Caco-2 (cell line): ENCODE results near the gene ARHGAP4. TPM values are rescaled to one million over a fixed set of nuclear protein-coding genes. Genes with fewer than 3 reads are reported as not detected.

Experiments
- BruUV-seq: library from RNA; stranded (reverse); fragments of 400-500 nt; replicated peaks from 2 replicates; lab custom pipeline; 2021; lab: Mats Ljungman, UMichigan
- CTCF ChIA-PET: fragments of 300-600 bp; sonication (Branson Sonifier 250); formaldehyde crosslinking; loops from one replicate; lab custom pipeline; 2022; ENCODE audit warnings: antibody characterized with exemption; lab: Charles Lee
- POLR2A ChIA-PET: fragments of 300-600 bp; sonication (Branson Sonifier 250); formaldehyde crosslinking; loops from one replicate; lab custom pipeline; 2022; ENCODE audit warnings: antibody characterized with exemption; lab: Charles Lee
- DNase-seq, 2 experiments: peaks; one replicate each; pipeline versions ENCODE4 v3.0.0 to v3.0.0-alpha.2; 2020 to 2022
- H3K27me3 ChIP-seq: replicated peaks from 2 replicates; pipeline ENCODE4 v1.6.0; 2011; ENCODE audit warnings: low read length; ENCODE audit not compliant: control insufficient read depth, insufficient read depth
- H3K36me3 ChIP-seq: 2 replicates; pipeline ENCODE4 v1.5.1; 2011; ENCODE audit warnings: low read length; ENCODE audit not compliant: control insufficient read depth, insufficient read depth
- H3K4me1 ChIP-seq: fragments of 250-450 bp; sonication (Bioruptor Pico); 2 replicates; pipeline ENCODE4 v1.5.1; 2020; ENCODE audit warnings: mild to moderate bottlenecking
- H3K4me3 ChIP-seq: 2 replicates; pipeline ENCODE4 v1.5.1; 2011; ENCODE audit warnings: low read depth, mild to moderate bottlenecking, control low read depth, low read length
- H3K9me3 ChIP-seq: fragments of 250-450 bp; sonication (Bioruptor Pico); 2 replicates; pipeline ENCODE4 v1.5.1; 2020; ENCODE audit warnings: mild to moderate bottlenecking, moderate library complexity
- H3K27ac Mint-ChIP-seq: one replicate; pipeline ENCODE4 v1.8.0; 2022; ENCODE audit warnings: mixed read lengths; ENCODE audit not compliant: unreplicated experiment
- H3K27me3 Mint-ChIP-seq: one replicate; pipeline ENCODE4 v1.8.0; 2022; ENCODE audit warnings: mixed read lengths; ENCODE audit not compliant: insufficient read depth, unreplicated experiment
- H3K36me3 Mint-ChIP-seq: one replicate; pipeline ENCODE4 v1.8.0; 2022; ENCODE audit warnings: mild to moderate bottlenecking, mixed read lengths; ENCODE audit not compliant: insufficient read depth, unreplicated experiment
- H3K4me1 Mint-ChIP-seq: one replicate; pipeline ENCODE4 v1.8.0; 2022; ENCODE audit warnings: low read depth, mixed read lengths; ENCODE audit not compliant: unreplicated experiment
- H3K4me3 Mint-ChIP-seq: one replicate; pipeline ENCODE4 v1.8.0; 2022; ENCODE audit warnings: mild to moderate bottlenecking, moderate library complexity, mixed read lengths; ENCODE audit not compliant: unreplicated experiment
- H3K9me3 Mint-ChIP-seq: one replicate; pipeline ENCODE4 v1.8.0; 2022; ENCODE audit warnings: mixed read lengths; ENCODE audit not compliant: unreplicated experiment
- CTCF ChIP-seq, 2 experiments: fragments of 200-600 bp in 1 of 2; IDR thresholded peaks; 1 replicate in 1 of 2; 2 replicates in 1 of 2; pipeline versions ENCODE4 v1.5.1 to v1.8.0; 2011 to 2022; ENCODE audit warnings: antibody characterized with exemption in 1 of 2, control low read depth in 1 of 2, inconsistent platforms in 1 of 2, low read depth in 1 of 2, low read length in 1 of 2, mild to moderate bottlenecking in 1 of 2, moderate library complexity in 1 of 2; ENCODE audit not compliant: insufficient read depth in 1 of 2, severe bottlenecking in 1 of 2, unreplicated experiment in 1 of 2
- intact Hi-C: fragments of 100-400 bp; cut with micrococcal nuclease; formaldehyde crosslinking; loops from one replicate; pipeline ENCODE4 v1.10.0; 2022; ENCODE audit not compliant: unreplicated experiment
- total RNA-seq: library from RNA; stranded (reverse); gene quantifications from 2 replicates; pipeline ENCODE4 v1.2.3, GENCODE V29; 2022

Gene ARHGAP4
- total RNA-seq, 1 experiment from 2014 or later = 15.7 TPM

DNA sequence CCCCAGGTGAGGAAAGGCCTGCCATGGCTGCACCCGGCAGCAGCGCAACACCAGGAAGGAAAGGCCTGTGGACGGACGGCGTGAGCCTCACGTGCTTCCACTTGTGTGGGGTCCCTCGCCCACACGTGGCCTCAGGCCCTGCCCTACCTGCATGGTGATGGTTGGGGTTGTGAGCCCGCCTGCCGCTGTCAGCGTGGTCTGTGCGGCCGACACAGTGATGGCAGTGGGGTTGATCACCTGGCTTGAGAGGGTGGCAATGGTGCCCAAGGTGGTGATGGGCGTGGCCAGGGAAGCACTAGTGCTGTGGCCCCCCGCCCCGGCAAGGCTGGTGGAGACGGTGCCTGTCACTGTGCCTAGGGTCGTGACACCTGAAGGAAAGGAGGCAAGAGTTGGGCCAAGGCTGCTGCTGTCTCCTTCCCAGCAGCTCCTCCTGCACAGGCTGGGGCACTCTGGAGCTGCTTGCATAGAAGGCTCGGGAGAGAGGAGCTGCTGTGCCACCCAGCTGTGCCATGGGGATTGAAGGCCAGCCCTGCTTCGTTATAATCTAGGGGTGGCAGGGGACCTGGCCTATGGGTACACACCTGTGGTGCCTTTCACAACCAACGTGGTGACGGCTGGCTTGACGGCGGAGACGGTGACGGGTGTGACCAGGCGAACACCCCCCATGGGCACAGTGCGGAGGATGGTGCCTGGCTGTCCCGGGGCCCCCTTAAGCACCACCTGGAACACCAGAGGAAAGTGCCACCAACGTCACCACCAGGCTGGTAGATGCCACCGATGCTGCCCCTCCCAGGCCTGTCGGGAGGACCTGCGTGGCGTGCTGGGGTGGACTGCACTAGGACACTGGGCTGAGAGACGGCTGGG is 30.2 kb upstream of the ARHGAP4 start:
- intact Hi-C loops = no loop called here
- no peaks in the 10 kb centered on the region for H3K9me3 Mint-ChIP-seq
- peaks cover 76% of the 10 kb centered on the region for H3K36me3 Mint-ChIP-seq
- no peak for TF ChIP-seq CTCF (IDR thresholded peaks at IDR 0.05; ENCODE audit: insufficient read depth in 1 of 2, low read depth in 1 of 2, low read length in 1 of 2, severe bottlenecking in 1 of 2, unreplicated experiment in 1 of 2)
- no peaks in the 10 kb centered on the region for H3K4me1 Mint-ChIP-seq
- no peak for DNase-seq
- H3K27ac Mint-ChIP-seq = no peak overlapping the region
- CTCF ChIA-PET = interaction anchor here (1.6 kb wide), 1 partner anchor 10 kb away, joined by 3 read pairs; no protein-coding TSS in a partner anchor
- no TSS peak for BruUV-seq
- Histone ChIP-seq H3K36me3 (no peaks in the 10 kb centered on the region; the same call in 1 of the 2 replicates), H3K9me3 (no peaks in the 10 kb centered on the region), H3K4me1 (no peaks in the 10 kb centered on the region), H3K4me3 (no peak overlapping the region), H3K27me3 (no peaks in the 10 kb centered on the region)
- no peak overlapping the region for H3K4me3 Mint-ChIP-seq
- POLR2A ChIA-PET = no interaction called here
- no peaks in the 10 kb centered on the region for H3K27me3 Mint-ChIP-seq

GRCh38 chrX:153955228-153955732 is 29.2 kb upstream of the ARHGAP4 start:
- Mint-ChIP-seq H3K4me1 (no peaks in the 10 kb centered on the region), H3K4me3 (no peak overlapping the region), H3K27ac (no peak overlapping the region), H3K36me3 (peaks cover 78% of the 10 kb centered on the region), H3K9me3 (no peaks in the 10 kb centered on the region), H3K27me3 (no peaks in the 10 kb centered on the region)
- no peaks in the 10 kb centered on the region; the same call in 1 of the 2 replicates for H3K36me3 ChIP-seq
- ChIA-PET CTCF (no interaction called here), POLR2A (no interaction called here)
- DNase-seq = no peak
- H3K9me3 ChIP-seq = no peaks in the 10 kb centered on the region
- no TSS peak for BruUV-seq
- no peaks in the 10 kb centered on the region for H3K27me3 ChIP-seq
- intact Hi-C loops = no loop called here
- H3K4me3 ChIP-seq = no peak overlapping the region
- TF ChIP-seq CTCF (IDR thresholded peaks at IDR 0.05; ENCODE audit: insufficient read depth in 1 of 2, low read depth in 1 of 2, low read length in 1 of 2, severe bottlenecking in 1 of 2, unreplicated experiment in 1 of 2) = no peak
- H3K4me1 ChIP-seq = no peaks in the 10 kb centered on the region

DNA sequence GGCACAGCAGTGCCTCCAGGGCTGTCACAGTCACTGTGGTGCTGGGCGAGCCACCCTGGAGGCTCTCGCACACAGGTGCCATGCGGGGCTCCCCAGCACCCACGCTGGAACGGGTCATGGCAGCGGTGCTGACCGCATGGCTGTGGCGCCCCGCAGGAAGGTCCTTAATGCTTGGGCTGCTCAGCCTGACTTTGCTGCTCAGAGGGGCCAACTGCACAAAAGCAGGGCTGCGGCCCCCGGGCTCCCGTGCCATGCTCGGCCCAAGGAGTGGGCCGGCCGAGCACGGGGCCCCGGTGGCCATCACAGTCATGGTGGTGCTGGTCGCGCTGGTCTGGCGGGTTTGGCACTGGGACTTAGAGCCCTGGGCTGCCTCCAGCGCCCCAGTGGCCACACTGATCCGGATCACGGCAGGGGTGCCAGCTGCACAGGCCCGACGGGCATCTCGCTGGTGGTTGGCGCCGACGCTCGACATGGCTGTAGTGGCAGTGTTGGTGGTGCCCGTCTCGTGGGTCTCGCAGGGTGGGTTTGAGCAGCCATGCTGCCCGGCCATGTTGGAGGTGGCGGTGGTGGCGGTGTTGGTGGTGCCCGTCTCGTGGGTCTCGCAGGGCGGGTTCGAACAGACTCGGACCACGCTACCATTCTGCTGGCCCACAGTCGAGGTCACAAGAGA is 28.6 kb upstream of the ARHGAP4 start:
- H3K4me3 Mint-ChIP-seq = no peak overlapping the region
- Histone ChIP-seq H3K4me1 (no peaks in the 10 kb centered on the region), H3K4me3 (no peak overlapping the region), H3K36me3 (no peaks in the 10 kb centered on the region; the same call in 1 of the 2 replicates), H3K27me3 (no peaks in the 10 kb centered on the region), H3K9me3 (no peaks in the 10 kb centered on the region)
- TF ChIP-seq CTCF (IDR thresholded peaks at IDR 0.05; ENCODE audit: insufficient read depth in 1 of 2, low read depth in 1 of 2, low read length in 1 of 2, severe bottlenecking in 1 of 2, unreplicated experiment in 1 of 2) = no peak
- ChIA-PET POLR2A (no interaction called here), CTCF (no interaction called here)
- DNase-seq = no peak
- intact Hi-C loops = no loop called here
- no peaks in the 10 kb centered on the region for H3K27me3 Mint-ChIP-seq
- no peak overlapping the region for H3K27ac Mint-ChIP-seq
- H3K9me3 Mint-ChIP-seq = no peaks in the 10 kb centered on the region
- no peaks in the 10 kb centered on the region for H3K4me1 Mint-ChIP-seq
- H3K36me3 Mint-ChIP-seq = peaks cover 80% of the 10 kb centered on the region
- BruUV-seq = TSS peak; percentile 27
